ENCODE results near the gene ARHGEF9. TPM values are rescaled to one million over a fixed set of nuclear protein-coding genes. Genes with fewer than 3 reads are reported as not detected.
"Not testable (repeated sequence)": the region's sequence is repeated elsewhere in the genome, so short reads cannot be mapped to it uniquely, and the experiment has no call there.

Gene ARHGEF9
- total RNA-seq, 4 donors from 2014 or later, result 18.2 to 34.3 (median 22.3) TPM

DNA sequence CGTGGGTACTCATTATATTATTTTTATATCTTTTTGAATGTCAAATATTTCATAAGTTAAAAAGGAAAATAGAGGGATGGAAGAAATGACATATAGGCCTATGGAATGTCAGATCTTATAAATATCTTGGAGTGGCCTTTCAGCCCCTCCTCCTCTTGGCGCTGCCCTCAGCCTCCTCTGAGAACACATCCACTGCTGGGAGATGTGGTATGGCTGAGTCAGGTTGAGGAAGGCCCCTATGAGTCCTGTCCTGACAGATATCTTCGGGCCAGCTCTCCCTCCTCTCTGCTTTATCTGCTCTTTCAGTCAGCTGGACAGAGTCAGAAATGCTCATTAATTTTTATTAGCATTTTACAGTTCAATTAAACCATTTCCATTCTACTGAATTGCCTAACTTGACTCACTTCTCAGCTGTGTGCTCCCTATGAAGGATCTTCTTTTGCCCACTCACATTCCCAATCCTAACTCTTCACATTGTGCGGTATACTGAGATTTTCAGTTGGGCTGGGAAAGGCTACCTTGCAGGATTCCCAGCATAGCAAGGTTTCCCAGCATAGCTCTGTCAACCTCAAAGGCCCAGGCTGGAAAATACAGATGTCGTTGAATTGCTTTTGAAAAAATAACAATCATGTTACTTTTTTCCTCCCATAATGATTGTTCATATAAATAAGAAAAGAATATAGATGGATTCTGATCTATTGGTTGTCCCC, 128.0 kb downstream of the ARHGEF9 start:
- no peaks in the 10 kb centered on the region for H3K9me3 ChIP-seq
- no peak overlapping the region for H3K4me3 ChIP-seq
- peaks cover 4% of the 10 kb centered on the region for H3K36me3 ChIP-seq
- TF ChIP-seq POLR2A (IDR thresholded peaks at IDR 0.05), result no peak
- TF ChIP-seq, protein P1, sequence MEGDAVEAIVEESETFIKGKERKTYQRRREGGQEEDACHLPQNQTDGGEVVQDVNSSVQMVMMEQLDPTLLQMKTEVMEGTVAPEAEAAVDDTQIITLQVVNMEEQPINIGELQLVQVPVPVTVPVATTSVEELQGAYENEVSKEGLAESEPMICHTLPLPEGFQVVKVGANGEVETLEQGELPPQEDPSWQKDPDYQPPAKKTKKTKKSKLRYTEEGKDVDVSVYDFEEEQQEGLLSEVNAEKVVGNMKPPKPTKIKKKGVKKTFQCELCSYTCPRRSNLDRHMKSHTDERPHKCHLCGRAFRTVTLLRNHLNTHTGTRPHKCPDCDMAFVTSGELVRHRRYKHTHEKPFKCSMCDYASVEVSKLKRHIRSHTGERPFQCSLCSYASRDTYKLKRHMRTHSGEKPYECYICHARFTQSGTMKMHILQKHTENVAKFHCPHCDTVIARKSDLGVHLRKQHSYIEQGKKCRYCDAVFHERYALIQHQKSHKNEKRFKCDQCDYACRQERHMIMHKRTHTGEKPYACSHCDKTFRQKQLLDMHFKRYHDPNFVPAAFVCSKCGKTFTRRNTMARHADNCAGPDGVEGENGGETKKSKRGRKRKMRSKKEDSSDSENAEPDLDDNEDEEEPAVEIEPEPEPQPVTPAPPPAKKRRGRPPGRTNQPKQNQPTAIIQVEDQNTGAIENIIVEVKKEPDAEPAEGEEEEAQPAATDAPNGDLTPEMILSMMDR (IDR thresholded peaks at IDR 0.05), result no peak
- no peaks in the 10 kb centered on the region for H3K27me3 ChIP-seq
- WGBS, result 76% methylated on average over 5 of the region's 5 CpGs
- no peak overlapping the region for H3K27ac ChIP-seq
- no peak for DNase-seq (ENCODE audit: low spot score in 2 of 2)
- no peaks in the 10 kb centered on the region for H3K4me1 ChIP-seq

GRCh38 chrX:63652086-63652765, 132.8 kb downstream of the ARHGEF9 start:
- Histone ChIP-seq H3K27ac (no peak overlapping the region), H3K27me3 (no peaks in the 10 kb centered on the region), H3K4me3 (no peak overlapping the region), H3K4me1 (no peaks in the 10 kb centered on the region), H3K9me3 (no peaks in the 10 kb centered on the region), H3K36me3 (peaks cover 4% of the 10 kb centered on the region)
- DNase-seq (ENCODE audit: low spot score in 2 of 2), result no peak
- TF ChIP-seq, protein P1 (IDR thresholded peaks at IDR 0.05), result no peak
- TF ChIP-seq EP300 (IDR thresholded peaks at IDR 0.05) (no peak), POLR2AphosphoS5 (IDR thresholded peaks at IDR 0.05) (no peak), POLR2A (IDR thresholded peaks at IDR 0.05) (no peak)
- WGBS, result 63% methylated on average over 7 of the region's 7 CpGs

DNA sequence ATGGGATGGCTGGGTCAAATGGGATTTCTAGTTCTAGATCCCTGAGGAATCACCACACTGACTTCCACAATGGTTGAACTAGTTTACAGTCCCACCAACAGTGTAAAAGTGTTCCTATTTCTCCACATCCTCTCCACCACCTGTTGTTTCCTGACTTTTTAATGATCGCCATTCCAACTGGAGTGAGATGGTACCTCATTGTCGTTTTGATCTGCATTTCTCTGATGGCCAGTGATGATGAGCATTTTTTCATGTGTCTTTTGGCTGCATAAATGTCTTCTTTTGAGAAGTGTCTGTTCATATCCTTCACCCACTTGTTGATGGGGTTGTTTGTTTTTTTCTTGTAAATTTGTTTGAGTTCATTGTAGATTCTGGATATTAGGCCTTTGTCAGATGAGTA, 139.3 kb downstream of the ARHGEF9 start:
- H3K27me3 ChIP-seq, H3K27ac ChIP-seq: not testable (repeated sequence)
- WGBS, result 84% methylated on average over 2 of the region's 2 CpGs

DNA sequence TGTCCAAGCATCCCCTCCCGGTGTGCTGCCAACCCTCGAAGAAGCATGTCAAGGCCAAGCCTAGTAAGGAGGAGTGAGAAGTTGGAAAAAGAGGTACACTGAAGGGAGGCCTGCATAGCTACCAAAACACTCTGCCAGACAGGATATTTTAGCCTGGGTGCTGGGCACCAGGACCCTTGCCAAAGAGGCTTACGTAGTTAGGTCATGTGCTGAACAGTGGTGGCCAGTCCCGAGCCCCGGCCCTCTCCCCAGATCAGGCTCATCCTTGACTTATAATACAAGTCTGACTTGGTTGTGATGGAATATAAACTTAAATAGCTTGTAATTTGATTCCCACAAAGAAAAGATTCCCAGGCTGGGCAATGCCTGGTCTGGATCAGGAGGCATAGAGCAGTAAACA, 149.3 kb downstream of the ARHGEF9 start:
- Histone ChIP-seq H3K4me1 (no peaks in the 10 kb centered on the region), H3K4me3 (no peak overlapping the region), H3K27ac (no peak overlapping the region), H3K27me3 (no peaks in the 10 kb centered on the region), H3K9me3 (no peaks in the 10 kb centered on the region), H3K36me3 (peaks cover 18% of the 10 kb centered on the region)
- TF ChIP-seq POLR2AphosphoS5 (IDR thresholded peaks at IDR 0.05) (no peak), POLR2A (IDR thresholded peaks at IDR 0.05) (no peak), EP300 (IDR thresholded peaks at IDR 0.05) (no peak)
- TF ChIP-seq, protein P1 (IDR thresholded peaks at IDR 0.05), result no peak
- 91% methylated on average over 5 of the region's 5 CpGs for WGBS
- DNase-seq (ENCODE audit: low spot score in 2 of 2), result no peak

More for the DNA sequence above, 139.3 kb downstream of the ARHGEF9 start:
- not testable (repeated sequence) for H3K4me1 ChIP-seq; H3K9me3 ChIP-seq; DNase-seq (ENCODE audit: low spot score in 2 of 2); H3K4me3 ChIP-seq; H3K36me3 ChIP-seq

GRCh38 chrX:63613531-63614028, 171.4 kb downstream of the ARHGEF9 start:
- Histone ChIP-seq H3K27me3 (no peaks in the 10 kb centered on the region), H3K36me3 (no peaks in the 10 kb centered on the region), H3K4me1 (no peaks in the 10 kb centered on the region), H3K9me3 (no peaks in the 10 kb centered on the region), H3K4me3 (no peak overlapping the region), H3K27ac (no peak overlapping the region)
- no peak for DNase-seq (ENCODE audit: low spot score in 2 of 2)
- TF ChIP-seq POLR2AphosphoS5 (IDR thresholded peaks at IDR 0.05), result no peak
- TF ChIP-seq POLR2A (IDR thresholded peaks at IDR 0.05), result no peak
- TF ChIP-seq, protein P1 (IDR thresholded peaks at IDR 0.05), result no peak
- no peak for TF ChIP-seq EP300 (IDR thresholded peaks at IDR 0.05)
- 80% methylated on average over 6 of the region's 9 CpGs for WGBS

All from suprapubic skin (tissue), 4 donors.